HepG2 (cell line): Measurements from ENCODE around the gene SORD. TPM values are rescaled to one million over a fixed set of nuclear protein-coding genes. Genes with fewer than 3 reads are reported as not detected.

Source experiments
- ATAC-seq: fragments of 200-7000 bp; cut with Tn5 transposase; 3 replicates; pipeline ENCODE4 v1.9.1; 2020; ENCODE audit warnings: mild to moderate bottlenecking, moderate library complexity
- BruUV-seq: library from RNA; stranded (reverse); fragments of 400-500 nt; replicated peaks from 2 replicates; lab custom pipeline; 2021; lab: Mats Ljungman, UMichigan
- CTCF ChIA-PET: fragments of 300-600 bp; formaldehyde crosslinking; extraction: SDS; loops from one replicate; lab custom pipeline; 2021; ENCODE audit warnings: low total read pairs, inconsistent platforms, low intra/inter-chr PET ratio; lab: Yijun Ruan, JAX
- POLR2A ChIA-PET: fragments of 350-600 bp; sonication (Branson Sonifier 250); formaldehyde crosslinking; loops from one replicate; lab custom pipeline; 2020; ENCODE audit warnings: antibody characterized with exemption, inconsistent platforms; lab: Yijun Ruan, JAX
- DNase-seq: peaks from one replicate; pipeline ENCODE4 v3.0.0-alpha.2; 2015; ENCODE audit warnings: low spot score
- FAIRE-seq: peaks from 3 replicates; lab custom pipeline; 2011; peaks lifted over from hg19 to GRCh38; lab: Jason Lieb, UNC
- H2AFZ ChIP-seq: one replicate; pipeline ENCODE4 v1.6.1; 2011; ENCODE audit warnings: low read length, inconsistent platforms
- H3K27ac ChIP-seq: fragments of 300-600 bp; 3 replicates; pipeline ENCODE4 v1.8.0; 2011; ENCODE audit warnings: mixed run types, mild to moderate bottlenecking, mixed read lengths, low read length, inconsistent platforms; ENCODE audit not compliant: insufficient read depth; ENCODE audit errors: extremely low read length
- H3K27me3 ChIP-seq, 2 experiments: fragments of 200-600 bp in 1 of 2; 2 replicates in 1 of 2; 3 replicates in 1 of 2; pipeline versions ENCODE4 v1.6.0 to v1.8.0; 2011; ENCODE audit warnings: low read length in 2 of 2, mild to moderate bottlenecking in 2 of 2, moderate library complexity in 2 of 2, inconsistent platforms in 1 of 2; ENCODE audit not compliant: insufficient read depth in 2 of 2, control insufficient read depth in 1 of 2
- H3K36me3 ChIP-seq, 2 experiments: fragments of 200-600 bp in 1 of 2; replicated peaks in 1 of 2; 2 replicates in 1 of 2; 3 replicates in 1 of 2; pipeline versions ENCODE4 v1.5.1 to v1.8.0; 2011; ENCODE audit warnings: low read length in 2 of 2, inconsistent platforms in 1 of 2; ENCODE audit not compliant: insufficient read depth in 2 of 2, control insufficient read depth in 1 of 2
- H3K4me1 ChIP-seq: 2 replicates; pipeline ENCODE4 v1.5.1; 2012; ENCODE audit warnings: low read length, inconsistent platforms; ENCODE audit not compliant: insufficient read depth
- H3K4me2 ChIP-seq: 2 replicates; pipeline ENCODE4 v1.6.0; 2011; ENCODE audit warnings: low read depth, low read length, inconsistent platforms
- H3K4me3 ChIP-seq, 3 experiments: fragments of 200-600 bp in 1 of 3; sonication (generic), shearing (Covaris generic) in 1 of 3; replicated peaks in 1 of 3; 2 replicates each; pipeline ENCODE4 v1.5.1; 2011 to 2016; ENCODE audit warnings: low read length in 3 of 3, inconsistent platforms in 2 of 3, low read depth in 2 of 3, mild to moderate bottlenecking in 2 of 3, control low read depth in 1 of 3, mixed read lengths in 1 of 3; ENCODE audit not compliant: insufficient read depth in 1 of 3
- H3K79me2 ChIP-seq: one replicate; pipeline ENCODE4 v1.6.1; 2011; ENCODE audit warnings: low read length, inconsistent platforms; ENCODE audit not compliant: insufficient read depth
- H3K9ac ChIP-seq: 2 replicates; pipeline ENCODE4 v1.6.0; 2011; ENCODE audit warnings: mild to moderate bottlenecking, low read depth, low read length, inconsistent platforms; ENCODE audit not compliant: insufficient read depth
- H3K9me3 ChIP-seq: 2 replicates; pipeline ENCODE4 v1.5.1; 2012; ENCODE audit warnings: mild to moderate bottlenecking, low read length
- H4K20me1 ChIP-seq: 2 replicates; pipeline ENCODE4 v1.6.0; 2011; ENCODE audit warnings: inconsistent platforms, mild to moderate bottlenecking, low read length, moderate library complexity; ENCODE audit not compliant: insufficient read depth
- HIC2 ChIP-seq: sonication (generic); formaldehyde crosslinking; IDR thresholded peaks from 2 replicates; pipeline ENCODE4 v1.9.0; 2022; ENCODE audit warnings: low read depth, missing genetic modification reagents
- HNRNPUL1 ChIP-seq: fragments of 200-400 bp; formaldehyde crosslinking; IDR thresholded peaks from 2 replicates; pipeline ENCODE4 v1.6.1; 2017; ENCODE audit warnings: low read depth, mild to moderate bottlenecking, low read length, moderate library complexity
- KLF15 ChIP-seq: sonication (generic); formaldehyde crosslinking; IDR thresholded peaks from 2 replicates; pipeline ENCODE4 v1.8.1; 2023; ENCODE audit warnings: borderline replicate concordance, mild to moderate bottlenecking, inconsistent platforms, missing genetic modification reagents, mixed read lengths
- NR2F1 ChIP-seq, 2 experiments: fragments of 450-650 bp in 1 of 2; formaldehyde crosslinking in 1 of 2; IDR thresholded peaks; 2 replicates each; pipeline versions ENCODE4 v1.5.0 to v1.6.1; 2016 to 2020; ENCODE audit warnings: mild to moderate bottlenecking in 1 of 2, missing compliant biosample characterization in 1 of 2, missing genetic modification reagents in 1 of 2, moderate library complexity in 1 of 2
- RAD21 ChIP-seq: fragments of 450-650 bp; formaldehyde crosslinking; IDR thresholded peaks from 2 replicates; pipeline ENCODE4 v1.5.0; 2020; ENCODE audit warnings: mild to moderate bottlenecking
- RFX3 ChIP-seq: IDR thresholded peaks from 2 replicates; pipeline ENCODE4 v1.6.1; 2016; ENCODE audit warnings: missing biosample characterization, missing genetic modification reagents
- RORA ChIP-seq: sonication (generic); formaldehyde crosslinking; IDR thresholded peaks from 2 replicates; pipeline ENCODE4 v1.5.0; 2020; ENCODE audit warnings: mild to moderate bottlenecking, missing genetic modification reagents, moderate library complexity
- SNAPC5 ChIP-seq: sonication (generic); formaldehyde crosslinking; IDR thresholded peaks from 2 replicates; pipeline ENCODE4 v1.8.1; 2023; ENCODE audit warnings: mild to moderate bottlenecking, missing genetic modification reagents, borderline replicate concordance
- ZNF296 ChIP-seq: sonication (generic); formaldehyde crosslinking; conservative IDR thresholded peaks from 2 replicates; pipeline ENCODE4 v1.5.0; 2020; ENCODE audit warnings: mild to moderate bottlenecking, missing genetic modification reagents
- ZNF414 ChIP-seq: sonication (generic); formaldehyde crosslinking; IDR thresholded peaks from 2 replicates; pipeline ENCODE4 v1.5.0; 2020; ENCODE audit warnings: missing genetic modification reagents
- ZNF430 ChIP-seq: sonication (generic); formaldehyde crosslinking; IDR thresholded peaks from 2 replicates; pipeline ENCODE4 v1.9.0; 2021; ENCODE audit warnings: mild to moderate bottlenecking, missing genetic modification reagents
- ZNF562 ChIP-seq: sonication (generic); formaldehyde crosslinking; IDR thresholded peaks from 2 replicates; pipeline ENCODE4 v1.8.0; 2022; ENCODE audit warnings: missing genetic modification reagents, borderline replicate concordance
- ZNF772 ChIP-seq: sonication (generic); formaldehyde crosslinking; IDR thresholded peaks from 2 replicates; pipeline ENCODE4 v1.5.0; 2020; ENCODE audit warnings: mild to moderate bottlenecking, missing genetic modification reagents
- in situ Hi-C: cut with HindIII; loops from 2 replicates; pipeline ENCODE4 v1.10.0; 2017; ENCODE audit warnings: low pct_unique_long_range_greater_than_20kb; ENCODE audit not compliant: extremely low pct_ligation_motif_present
- intact Hi-C: fragments of 100-400 bp; cut with micrococcal nuclease; formaldehyde crosslinking; loops from one replicate; pipeline ENCODE4 v1.10.0; 2022; ENCODE audit not compliant: unreplicated experiment
- polyA plus RNA-seq, 8 experiments: library from polyadenylated mRNA; depleted of rRNA in 3 of 8; stranded (reverse) in 7 of 8; unstranded in 1 of 8; fragments of >200 nt; fragmentation: Illumina TruSeq in 4 of 8; extraction: Trizol in 4 of 8; gene quantifications; 2 replicates each; pipeline versions ENCODE4 v1.2.1 to v1.2.3, GENCODE V29; 2011 to 2016; ENCODE audit warnings: low read depth in 4 of 8, missing spikeins in 1 of 8, mixed read lengths in 1 of 8; ENCODE audit not compliant: insufficient read depth in 1 of 8
- total RNA-seq, 5 experiments: library from RNA; depleted of rRNA; stranded (reverse); fragments of >200 nt; fragmentation: Illumina TruSeq; extraction: Trizol; gene quantifications; 2 replicates each; pipeline ENCODE4 v1.2.3, GENCODE V29; 2016; ENCODE audit warnings: low read depth in 1 of 5
- TF ChIP-seq, protein P1 (sequence below): sonication (generic); formaldehyde crosslinking; IDR thresholded peaks from 2 replicates; pipeline ENCODE4 v1.4.0; 2020; ENCODE audit warnings: mild to moderate bottlenecking, missing genetic modification reagents
- TF ChIP-seq, protein P2 (sequence below), 2 experiments: sonication (generic) in 1 of 2; formaldehyde crosslinking in 1 of 2; IDR thresholded peaks; 2 replicates each; pipeline versions ENCODE4 v1.5.1 to v1.6.1; 2011 to 2020; ENCODE audit warnings: borderline replicate concordance in 1 of 2, low read depth in 1 of 2, low read length in 1 of 2, mild to moderate bottlenecking in 1 of 2, missing genetic modification reagents in 1 of 2, moderate library complexity in 1 of 2
- TF ChIP-seq, protein P3 (sequence below): sonication (generic); formaldehyde crosslinking; IDR thresholded peaks from 2 replicates; pipeline ENCODE4 v1.4.0; 2020; ENCODE audit warnings: missing genetic modification reagents, borderline replicate concordance
- TF ChIP-seq, protein P4 (sequence below): sonication (generic); formaldehyde crosslinking; IDR thresholded peaks from 2 replicates; pipeline ENCODE4 v1.4.0; 2020; ENCODE audit warnings: missing genetic modification reagents

The SORD gene
- total and polyA plus RNA-seq, 2 of the 13 experiments (the other 11 are each of a cell fraction or from before 2014, with no cell fraction given): 59.1 to 95.3 TPM

DNA sequence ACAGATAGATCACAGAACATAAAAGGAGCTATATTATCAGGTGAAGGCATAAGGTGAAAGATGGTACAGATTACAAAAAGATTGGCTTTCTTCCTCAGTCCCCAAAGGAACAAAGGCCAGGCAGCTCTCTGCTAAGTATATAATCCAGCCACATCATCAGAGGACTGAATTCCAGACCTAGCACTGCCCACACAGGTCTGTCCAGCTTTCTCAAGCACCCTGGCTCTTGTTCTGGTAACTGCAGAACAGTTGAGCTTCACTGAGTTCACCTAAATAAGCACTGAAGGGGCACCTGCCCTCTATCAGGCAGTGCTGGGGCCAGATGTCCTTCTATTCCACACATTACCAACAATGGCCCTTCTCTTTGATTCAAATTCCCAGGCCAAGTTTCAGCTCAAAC is 100.4 kb downstream of the SORD start:
- TF ChIP-seq NR2F1 (CRISPR knock-in tag; IDR thresholded peaks at IDR 0.05) (no peak), ZNF430 (CRISPR knock-in tag) (no peak), KLF15 (CRISPR knock-in tag) (no peak), ZNF772 (CRISPR knock-in tag) (no peak), ZNF414 (CRISPR knock-in tag) (no peak), ZNF562 (no peak), RAD21 (CRISPR knock-in tag) (no peak), RFX3 (CRISPR knock-in tag) (no peak), ZNF296 (CRISPR knock-in tag) (no peak), HIC2 (CRISPR knock-in tag) (no peak), SNAPC5 (no peak), RORA (no peak), HNRNPUL1 (no peak)
- TF ChIP-seq, protein P1, sequence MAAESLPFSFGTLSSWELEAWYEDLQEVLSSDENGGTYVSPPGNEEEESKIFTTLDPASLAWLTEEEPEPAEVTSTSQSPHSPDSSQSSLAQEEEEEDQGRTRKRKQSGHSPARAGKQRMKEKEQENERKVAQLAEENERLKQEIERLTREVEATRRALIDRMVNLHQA (CRISPR knock-in tag): no peak
- TF ChIP-seq, protein P2, sequence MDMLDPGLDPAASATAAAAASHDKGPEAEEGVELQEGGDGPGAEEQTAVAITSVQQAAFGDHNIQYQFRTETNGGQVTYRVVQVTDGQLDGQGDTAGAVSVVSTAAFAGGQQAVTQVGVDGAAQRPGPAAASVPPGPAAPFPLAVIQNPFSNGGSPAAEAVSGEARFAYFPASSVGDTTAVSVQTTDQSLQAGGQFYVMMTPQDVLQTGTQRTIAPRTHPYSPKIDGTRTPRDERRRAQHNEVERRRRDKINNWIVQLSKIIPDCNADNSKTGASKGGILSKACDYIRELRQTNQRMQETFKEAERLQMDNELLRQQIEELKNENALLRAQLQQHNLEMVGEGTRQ (IDR thresholded peaks at IDR 0.05; ENCODE audit: low read depth, low read length): no peak
- TF ChIP-seq, protein P2 (CRISPR knock-in tag; IDR thresholded peaks at IDR 0.05; ENCODE audit: borderline replicate concordance): no peak
- TF ChIP-seq, protein P3, sequence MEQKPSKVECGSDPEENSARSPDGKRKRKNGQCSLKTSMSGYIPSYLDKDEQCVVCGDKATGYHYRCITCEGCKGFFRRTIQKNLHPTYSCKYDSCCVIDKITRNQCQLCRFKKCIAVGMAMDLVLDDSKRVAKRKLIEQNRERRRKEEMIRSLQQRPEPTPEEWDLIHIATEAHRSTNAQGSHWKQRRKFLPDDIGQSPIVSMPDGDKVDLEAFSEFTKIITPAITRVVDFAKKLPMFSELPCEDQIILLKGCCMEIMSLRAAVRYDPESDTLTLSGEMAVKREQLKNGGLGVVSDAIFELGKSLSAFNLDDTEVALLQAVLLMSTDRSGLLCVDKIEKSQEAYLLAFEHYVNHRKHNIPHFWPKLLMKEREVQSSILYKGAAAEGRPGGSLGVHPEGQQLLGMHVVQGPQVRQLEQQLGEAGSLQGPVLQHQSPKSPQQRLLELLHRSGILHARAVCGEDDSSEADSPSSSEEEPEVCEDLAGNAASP (CRISPR knock-in tag): no peak
- TF ChIP-seq, protein P4, sequence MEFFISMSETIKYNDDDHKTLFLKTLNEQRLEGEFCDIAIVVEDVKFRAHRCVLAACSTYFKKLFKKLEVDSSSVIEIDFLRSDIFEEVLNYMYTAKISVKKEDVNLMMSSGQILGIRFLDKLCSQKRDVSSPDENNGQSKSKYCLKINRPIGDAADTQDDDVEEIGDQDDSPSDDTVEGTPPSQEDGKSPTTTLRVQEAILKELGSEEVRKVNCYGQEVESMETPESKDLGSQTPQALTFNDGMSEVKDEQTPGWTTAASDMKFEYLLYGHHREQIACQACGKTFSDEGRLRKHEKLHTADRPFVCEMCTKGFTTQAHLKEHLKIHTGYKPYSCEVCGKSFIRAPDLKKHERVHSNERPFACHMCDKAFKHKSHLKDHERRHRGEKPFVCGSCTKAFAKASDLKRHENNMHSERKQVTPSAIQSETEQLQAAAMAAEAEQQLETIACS (CRISPR knock-in tag): no peak
- Histone ChIP-seq H3K79me2 (no peaks in the 10 kb centered on the region), H3K9ac (no peak overlapping the region), H3K36me3 (no peaks in the 10 kb centered on the region), H3K4me1 (no peaks in the 10 kb centered on the region), H3K27ac (no peak overlapping the region), H4K20me1 (no peaks in the 10 kb centered on the region), H3K9me3 (no peaks in the 10 kb centered on the region), H2AFZ (no peak overlapping the region), H3K27me3 (peaks cover 0 to 3% of the 10 kb centered on the region in 2 experiments; a peak in 3 of 5 replicates), H3K4me3 (no peak overlapping the region), H3K4me2 (no peak overlapping the region)
- in situ Hi-C loops (loop anchor here (10.0 kb wide), 2 partner anchors 59 to 159 kb away; no protein-coding TSS in a partner anchor), intact Hi-C loops (no loop called here)
- DNase-seq (no peak), ATAC-seq (no peak), FAIRE-seq (no peak)
- CTCF ChIA-PET: no interaction called here
- no TSS peak for BruUV-seq
- POLR2A ChIA-PET: no interaction called here
